ENCODE measurements around the gene TP53RK. TPM values are rescaled to one million over a fixed set of nuclear protein-coding genes. Genes with fewer than 3 reads are reported as not detected.

TP53RK gene
- total RNA-seq, 2 donors from 2014 or later: 11.3 to 12.1 TPM

GRCh38 chr20:46646122-46646521 lies 43.1 kb downstream of the TP53RK start:
- Histone ChIP-seq H3K27ac (no peak overlapping the region), H3K36me3 (no peaks in the 10 kb centered on the region), H3K4me1 (no peaks in the 10 kb centered on the region), H3K27me3 (no peaks in the 10 kb centered on the region), H3K9me3 (no peaks in the 10 kb centered on the region), H3K4me3 (no peak overlapping the region)
- TF ChIP-seq CTCF (IDR thresholded peaks at IDR 0.05): no peak
- DNase-seq (ENCODE audit: low spot score): no peak

GRCh38 chr20:46644733-46645132 lies 44.5 kb downstream of the TP53RK start:
- no peak for TF ChIP-seq CTCF (IDR thresholded peaks at IDR 0.05)

GRCh38 chr20:46644160-46644559 lies 45.1 kb downstream of the TP53RK start:
- Histone ChIP-seq H3K4me3 (no peak overlapping the region), H3K36me3 (no peaks in the 10 kb centered on the region), H3K27me3 (no peaks in the 10 kb centered on the region), H3K27ac (no peak overlapping the region), H3K4me1 (no peaks in the 10 kb centered on the region), H3K9me3 (no peaks in the 10 kb centered on the region)
- no peak for DNase-seq (ENCODE audit: low spot score)
- no peak for TF ChIP-seq CTCF (IDR thresholded peaks at IDR 0.05)

More at GRCh38 chr20:46644733-46645132, 44.5 kb downstream of the TP53RK start:
- no peaks in the 10 kb centered on the region for H3K36me3 ChIP-seq
- DNase-seq (ENCODE audit: low spot score): no peak
- H3K4me3 ChIP-seq: no peak overlapping the region
- H3K4me1 ChIP-seq: no peaks in the 10 kb centered on the region
- no peaks in the 10 kb centered on the region for H3K9me3 ChIP-seq
- no peaks in the 10 kb centered on the region for H3K27me3 ChIP-seq
- no peak overlapping the region for H3K27ac ChIP-seq

GRCh38 chr20:46642969-46643343 lies 46.3 kb downstream of the TP53RK start:
- H3K27me3 ChIP-seq: no peaks in the 10 kb centered on the region
- no peaks in the 10 kb centered on the region for H3K36me3 ChIP-seq
- no peak for TF ChIP-seq CTCF (IDR thresholded peaks at IDR 0.05)
- DNase-seq (ENCODE audit: low spot score): no peak
- no peaks in the 10 kb centered on the region for H3K9me3 ChIP-seq
- no peaks in the 10 kb centered on the region for H3K4me1 ChIP-seq
- no peak overlapping the region for H3K27ac ChIP-seq
- no peak overlapping the region for H3K4me3 ChIP-seq

GRCh38 chr20:46642265-46642968 lies 46.8 kb downstream of the TP53RK start:
- DNase-seq (ENCODE audit: low spot score): no peak
- Histone ChIP-seq H3K27me3 (no peaks in the 10 kb centered on the region), H3K4me1 (no peaks in the 10 kb centered on the region), H3K36me3 (no peaks in the 10 kb centered on the region), H3K27ac (no peak overlapping the region), H3K9me3 (no peaks in the 10 kb centered on the region), H3K4me3 (no peak overlapping the region)
- no peak for TF ChIP-seq CTCF (IDR thresholded peaks at IDR 0.05)

- Histone ChIP-seq H3K36me3 (no peaks in the 10 kb centered on the region), H3K4me3 (no peak overlapping the region), H3K27ac (no peak overlapping the region), H3K27me3 (no peaks in the 10 kb centered on the region), H3K4me1 (no peaks in the 10 kb centered on the region), H3K9me3 (no peaks in the 10 kb centered on the region)
- TF ChIP-seq CTCF (IDR thresholded peaks at IDR 0.05): no peak
- no peak for DNase-seq (ENCODE audit: low spot score)
These were observed 47.8 kb downstream of the TP53RK start for GRCh38 chr20:46641424-46641823.
